Measurements from ENCODE around the gene MAN2A2. TPM values are rescaled to one million over a fixed set of nuclear protein-coding genes. Genes with fewer than 3 reads are reported as not detected.

Gene MAN2A2
- total and polyA plus RNA-seq, 2 of the 8 experiments (the other 6 are each of a cell fraction or from before 2014, with no cell fraction given): 23.1 to 29.7 TPM

DNA sequence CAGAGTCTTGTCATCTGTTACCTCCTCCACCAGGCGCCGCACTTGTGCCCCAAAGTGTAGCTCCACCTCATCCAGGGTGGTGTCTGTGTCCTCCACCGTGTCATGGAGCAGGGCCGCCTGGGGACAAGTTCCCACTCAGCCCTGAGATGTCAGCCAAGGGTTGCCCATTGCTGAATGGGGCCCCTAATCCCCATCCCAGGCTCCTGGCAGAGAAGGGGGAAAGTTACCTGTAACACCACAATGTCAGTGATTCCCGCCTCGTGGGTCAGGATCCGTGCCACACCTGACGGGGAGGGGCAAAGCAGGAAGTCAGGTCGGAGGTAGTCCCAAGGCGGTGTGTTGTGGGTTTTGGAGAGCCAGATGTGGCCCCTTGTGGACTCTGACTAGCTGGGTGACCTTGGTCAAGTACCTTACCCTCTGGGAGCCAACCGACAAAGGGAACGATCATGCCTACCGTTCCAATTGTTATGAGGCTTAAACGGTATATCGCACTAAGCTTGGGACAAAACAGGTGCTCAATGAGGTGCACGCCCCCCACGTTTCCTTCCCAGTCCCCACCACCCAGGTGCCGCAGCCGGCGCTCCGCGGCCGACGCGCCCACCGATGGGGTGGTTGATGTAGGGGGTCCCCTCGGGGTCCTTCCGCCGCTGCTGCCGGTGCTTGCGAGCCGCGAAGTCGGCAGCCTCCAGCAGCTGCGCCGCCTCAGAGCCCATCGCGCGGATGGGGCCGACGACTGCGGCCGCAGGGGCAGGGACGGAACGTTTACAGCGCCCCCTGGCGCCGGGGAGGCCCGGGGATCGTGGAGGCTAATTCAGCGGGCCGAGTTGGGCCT lies 28.9 kb downstream of the MAN2A2 start, which contains the start of gene HDDC3 (continued):
- TF ChIP-seq, protein P1, sequence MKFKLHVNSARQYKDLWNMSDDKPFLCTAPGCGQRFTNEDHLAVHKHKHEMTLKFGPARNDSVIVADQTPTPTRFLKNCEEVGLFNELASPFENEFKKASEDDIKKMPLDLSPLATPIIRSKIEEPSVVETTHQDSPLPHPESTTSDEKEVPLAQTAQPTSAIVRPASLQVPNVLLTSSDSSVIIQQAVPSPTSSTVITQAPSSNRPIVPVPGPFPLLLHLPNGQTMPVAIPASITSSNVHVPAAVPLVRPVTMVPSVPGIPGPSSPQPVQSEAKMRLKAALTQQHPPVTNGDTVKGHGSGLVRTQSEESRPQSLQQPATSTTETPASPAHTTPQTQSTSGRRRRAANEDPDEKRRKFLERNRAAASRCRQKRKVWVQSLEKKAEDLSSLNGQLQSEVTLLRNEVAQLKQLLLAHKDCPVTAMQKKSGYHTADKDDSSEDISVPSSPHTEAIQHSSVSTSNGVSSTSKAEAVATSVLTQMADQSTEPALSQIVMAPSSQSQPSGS (IDR thresholded peaks at IDR 0.05; ENCODE audit: low read length): 0 out of 2 replicates have a peak, but pooled peaks have one; percentile 33
- TF ChIP-seq NANOG (IDR thresholded peaks at IDR 0.05; ENCODE audit: insufficient read depth, low read depth, low read length, poor library complexity, severe bottlenecking) (no peak), KDM5A (IDR thresholded peaks at IDR 0.05; ENCODE audit: low read length) (no peak), TEAD4 (IDR thresholded peaks at IDR 0.05; ENCODE audit: low read depth, low read length) (no peak), JUND (IDR thresholded peaks at IDR 0.05; ENCODE audit: low read length) (peak; percentile 48; the same call in 1 of the 2 replicates), ASH2L (IDR thresholded peaks at IDR 0.05; ENCODE audit: low read length) (peak; percentile 55), TBP (IDR thresholded peaks at IDR 0.05; ENCODE audit: low read depth, low read length) (peak; percentile 69; the same call in 1 of the 2 replicates), HDAC2 (IDR thresholded peaks at IDR 0.05; ENCODE audit: borderline replicate concordance in 1 of 2, low read depth in 2 of 2, low read length in 2 of 2) (peak in 1 of 2 experiments; percentile 78; a peak in 3 of 4 replicates), SIN3A (conservative IDR thresholded peaks at IDR 0.05 in 1 of 2, IDR thresholded peaks at IDR 0.05 in 1 of 2; ENCODE audit: low read depth in 1 of 2, low read length in 2 of 2) (peak in 1 of 2 experiments; percentile 57; a peak in 2 of 4 replicates), CTBP2 (IDR thresholded peaks at IDR 0.05; ENCODE audit: borderline replicate concordance, insufficient read depth, insufficient read length, low read length) (no peak), CHD1 (IDR thresholded peaks at IDR 0.05; ENCODE audit: low read depth, low read length) (no peak), GABPA (IDR thresholded peaks at IDR 0.05; ENCODE audit: borderline replicate concordance, insufficient read depth, low read length) (no peak; the same call in 1 of the 2 replicates), CREB1 (IDR thresholded peaks at IDR 0.05) (peak; percentile 59), RBBP5 (IDR thresholded peaks at IDR 0.05; ENCODE audit: borderline replicate concordance, low read depth, low read length) (no peak; the same call in 1 of the 2 replicates), POLR2AphosphoS5 (IDR thresholded peaks at IDR 0.05; ENCODE audit: low read depth, low read length) (peak; percentile 54; the same call in 1 of the 2 replicates), CHD2 (IDR thresholded peaks at IDR 0.05; ENCODE audit: low read length) (0 out of 2 replicates have a peak, but pooled peaks have one; percentile 29), CBX5 (IDR thresholded peaks at IDR 0.05; ENCODE audit: low read depth, low read length) (no peak)
